ENCODE results near the gene WAS. TPM values are rescaled to one million over a fixed set of nuclear protein-coding genes. Genes with fewer than 3 reads are reported as not detected.
A peak's percentile ranks its signal among the peaks of the same experiment; 100 is the strongest.
"Not testable (repeated sequence)": the region's sequence is repeated elsewhere in the genome, so short reads cannot be mapped to it uniquely, and the experiment has no call there.

The WAS gene
- total RNA-seq, 1 donor: 52.0 TPM

DNA sequence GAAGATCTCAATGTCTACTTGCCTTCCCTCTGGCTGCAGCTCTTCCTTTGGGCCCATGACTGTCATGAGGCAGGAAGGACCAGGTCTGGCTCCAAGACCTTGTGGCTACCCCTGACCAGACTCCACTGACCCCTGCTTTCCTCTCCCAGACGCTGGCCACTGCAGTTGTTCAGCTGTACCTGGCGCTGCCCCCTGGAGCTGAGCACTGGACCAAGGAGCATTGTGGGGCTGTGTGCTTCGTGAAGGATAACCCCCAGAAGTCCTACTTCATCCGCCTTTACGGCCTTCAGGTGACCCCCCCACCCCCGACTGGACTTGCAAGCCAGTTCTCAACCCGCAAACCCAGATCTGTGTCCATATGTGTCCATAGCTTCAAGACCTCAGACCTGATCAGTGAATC lies 535 bp downstream of the WAS start:
- no peak for DNase-seq (ENCODE audit: low read depth in 2 of 3, low spot score in 2 of 3)

DNA sequence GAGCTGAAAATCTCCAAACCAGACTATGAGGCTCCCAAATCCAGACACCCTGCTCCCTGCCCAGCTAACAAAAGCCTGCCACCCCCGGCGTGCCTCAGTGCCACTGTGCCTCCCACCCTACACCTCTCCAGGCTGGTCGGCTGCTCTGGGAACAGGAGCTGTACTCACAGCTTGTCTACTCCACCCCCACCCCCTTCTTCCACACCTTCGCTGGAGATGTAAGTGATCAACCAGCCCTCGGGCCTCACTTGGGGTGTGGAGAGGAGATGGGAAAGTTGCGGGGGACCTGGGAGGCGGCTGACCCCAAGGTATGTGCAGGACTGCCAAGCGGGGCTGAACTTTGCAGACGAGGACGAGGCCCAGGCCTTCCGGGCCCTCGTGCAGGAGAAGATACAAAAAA lies 1.8 kb downstream of the WAS start:
- DNase-seq (ENCODE audit: low read depth in 2 of 3, low spot score in 2 of 3): no peak

DNA sequence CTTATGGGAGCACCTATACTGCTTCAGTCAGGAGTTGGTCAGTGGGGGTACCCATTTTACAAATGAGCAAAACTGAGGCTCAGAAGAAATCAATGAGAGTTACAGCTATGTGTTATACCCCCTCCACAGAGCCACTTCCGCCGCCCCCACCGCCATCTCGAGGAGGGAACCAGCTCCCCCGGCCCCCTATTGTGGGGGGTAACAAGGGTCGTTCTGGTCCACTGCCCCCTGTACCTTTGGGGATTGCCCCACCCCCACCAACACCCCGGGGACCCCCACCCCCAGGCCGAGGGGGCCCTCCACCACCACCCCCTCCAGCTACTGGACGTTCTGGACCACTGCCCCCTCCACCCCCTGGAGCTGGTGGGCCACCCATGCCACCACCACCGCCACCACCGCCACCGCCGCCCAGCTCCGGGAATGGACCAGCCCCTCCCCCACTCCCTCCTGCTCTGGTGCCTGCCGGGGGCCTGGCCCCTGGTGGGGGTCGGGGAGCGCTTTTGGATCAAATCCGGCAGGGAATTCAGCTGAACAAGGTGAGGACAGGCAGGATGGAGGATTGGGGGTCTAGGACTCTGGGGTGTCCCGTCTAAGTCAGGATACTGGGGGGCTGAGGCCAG lies 5.0 kb downstream of the WAS start:
- DNase-seq (ENCODE audit: low read depth in 2 of 3, low spot score in 2 of 3): no peak

DNA sequence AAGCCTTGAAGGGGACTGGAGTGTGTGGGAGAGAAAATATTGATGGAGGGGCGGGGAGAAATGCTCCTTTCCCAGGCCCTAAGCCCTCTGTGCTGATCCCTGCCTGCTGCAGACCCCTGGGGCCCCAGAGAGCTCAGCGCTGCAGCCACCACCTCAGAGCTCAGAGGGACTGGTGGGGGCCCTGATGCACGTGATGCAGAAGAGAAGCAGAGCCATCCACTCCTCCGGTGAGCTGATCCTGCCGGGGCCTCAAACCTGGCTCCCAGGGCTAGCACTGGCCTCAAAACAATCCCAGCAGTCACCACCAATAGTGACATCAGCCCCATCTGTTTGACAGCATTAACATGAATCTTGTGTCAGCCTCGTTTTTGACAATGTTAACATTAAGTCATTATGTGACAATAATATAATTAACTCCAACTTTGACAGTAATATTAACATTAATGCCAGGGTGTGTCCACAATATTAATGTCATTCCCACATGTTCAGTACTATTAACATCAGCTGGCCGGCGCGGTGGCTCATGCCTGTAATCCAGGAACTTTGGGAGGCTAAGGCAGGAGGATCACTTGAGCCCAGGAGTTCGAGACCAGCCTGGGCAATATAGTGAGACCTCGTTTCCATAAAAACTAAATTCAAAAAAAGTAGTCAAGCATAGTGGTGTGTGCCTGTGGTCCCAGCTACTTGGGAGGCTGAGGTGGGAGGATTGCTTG lies 5.8 kb downstream of the WAS start:
- DNase-seq (ENCODE audit: low read depth in 2 of 3, low spot score in 2 of 3): no peak

DNA sequence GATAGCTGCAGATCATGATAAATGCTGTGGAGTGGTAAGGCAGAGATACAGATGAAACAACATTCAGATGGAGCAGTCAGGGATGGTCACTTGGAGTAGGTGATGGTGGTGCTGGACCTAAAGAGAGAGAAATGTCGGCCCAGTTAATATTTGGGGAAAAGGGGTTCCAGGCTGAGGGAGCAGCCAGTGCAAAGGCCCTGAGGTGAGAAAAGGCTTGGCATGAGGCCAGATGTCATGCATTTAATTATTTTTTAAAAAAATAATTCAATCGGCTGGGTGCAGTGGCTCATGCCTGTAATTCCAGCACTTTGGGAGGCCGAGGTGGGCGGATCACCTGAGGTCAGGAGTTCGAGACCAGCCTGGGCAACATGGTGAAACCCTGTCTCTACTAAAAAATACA lies 8.1 kb downstream of the WAS start:
- DNase-seq (ENCODE audit: low read depth in 2 of 3, low spot score in 2 of 3): not testable (repeated sequence)

DNA sequence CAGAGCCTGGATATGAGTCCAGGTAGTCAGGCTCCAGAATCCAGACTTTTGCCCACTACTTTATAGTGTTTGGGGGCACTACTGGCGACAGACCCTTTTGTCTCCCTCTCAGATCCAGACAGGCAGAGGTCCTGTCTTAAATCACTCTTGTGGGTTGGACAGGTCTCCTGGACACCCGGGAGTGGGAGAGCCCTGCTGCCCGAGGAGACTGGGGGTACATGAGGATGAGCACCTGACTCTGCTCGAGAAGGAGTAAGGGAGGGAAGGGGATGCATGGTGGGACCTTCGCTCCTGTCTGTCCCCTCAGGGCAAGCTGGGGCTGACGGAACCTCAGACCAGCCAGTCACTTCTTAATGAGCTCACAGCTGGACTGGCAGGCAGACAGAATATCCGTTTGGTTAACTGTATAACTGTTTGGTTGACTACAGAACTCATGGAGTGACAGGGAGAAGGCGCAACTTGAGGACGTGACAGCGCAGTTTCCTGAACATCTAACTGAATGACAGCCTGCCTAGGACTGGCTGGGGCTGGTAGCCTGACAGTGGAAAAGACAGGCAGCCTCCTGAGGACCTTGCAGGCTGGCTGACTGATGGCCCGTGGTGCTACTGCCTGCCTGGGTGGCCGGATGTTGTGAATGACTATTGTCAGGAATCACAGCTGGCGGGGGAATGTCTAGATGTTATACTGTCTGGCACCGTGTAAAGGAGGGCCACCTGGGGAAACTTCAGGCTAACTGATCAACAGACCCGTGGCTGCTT lies 11.4 kb downstream of the WAS start:
- DNase-seq (ENCODE audit: low read depth in 2 of 3, low spot score in 2 of 3): no peak

DNA sequence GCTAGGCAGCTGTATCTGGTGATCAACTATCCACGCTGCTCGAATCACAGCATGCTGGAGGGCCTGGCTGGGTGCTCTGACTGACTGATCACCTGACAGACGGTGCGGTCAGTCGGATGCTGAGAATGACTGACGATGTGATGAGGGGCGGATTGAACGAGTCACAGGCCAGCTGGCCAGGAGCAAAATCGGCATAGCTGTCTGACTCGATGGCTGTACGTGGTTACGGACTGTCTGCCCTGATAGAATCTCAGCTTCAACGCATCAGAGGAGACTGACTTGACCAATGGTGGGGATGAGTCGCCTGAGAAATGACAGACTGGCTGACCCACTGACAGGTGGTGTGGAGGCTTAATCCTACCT lies 11.9 kb downstream of the WAS start:
- no peak for DNase-seq (ENCODE audit: low read depth in 2 of 3, low spot score in 2 of 3)

DNA sequence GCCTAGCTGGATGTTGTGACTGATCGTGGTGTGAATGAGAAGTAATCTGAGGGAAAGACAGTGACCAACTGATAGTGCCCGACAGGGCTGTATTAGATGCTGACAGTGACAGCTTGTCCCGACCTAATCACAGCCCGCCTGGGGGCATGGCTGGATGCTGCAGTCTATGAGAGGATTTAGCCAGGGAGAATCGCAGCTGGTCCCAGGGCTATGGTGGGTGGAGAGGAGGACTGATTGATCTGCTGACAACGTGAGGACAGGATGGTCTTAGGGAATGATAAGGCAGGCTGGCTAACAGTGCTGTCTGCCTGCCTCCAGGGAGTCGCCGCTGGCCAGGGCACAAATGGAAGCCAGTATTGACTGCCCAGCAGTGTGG lies 12.3 kb downstream of the WAS start:
- DNase-seq (ENCODE audit: low read depth in 2 of 3, low spot score in 2 of 3): no peak

DNA sequence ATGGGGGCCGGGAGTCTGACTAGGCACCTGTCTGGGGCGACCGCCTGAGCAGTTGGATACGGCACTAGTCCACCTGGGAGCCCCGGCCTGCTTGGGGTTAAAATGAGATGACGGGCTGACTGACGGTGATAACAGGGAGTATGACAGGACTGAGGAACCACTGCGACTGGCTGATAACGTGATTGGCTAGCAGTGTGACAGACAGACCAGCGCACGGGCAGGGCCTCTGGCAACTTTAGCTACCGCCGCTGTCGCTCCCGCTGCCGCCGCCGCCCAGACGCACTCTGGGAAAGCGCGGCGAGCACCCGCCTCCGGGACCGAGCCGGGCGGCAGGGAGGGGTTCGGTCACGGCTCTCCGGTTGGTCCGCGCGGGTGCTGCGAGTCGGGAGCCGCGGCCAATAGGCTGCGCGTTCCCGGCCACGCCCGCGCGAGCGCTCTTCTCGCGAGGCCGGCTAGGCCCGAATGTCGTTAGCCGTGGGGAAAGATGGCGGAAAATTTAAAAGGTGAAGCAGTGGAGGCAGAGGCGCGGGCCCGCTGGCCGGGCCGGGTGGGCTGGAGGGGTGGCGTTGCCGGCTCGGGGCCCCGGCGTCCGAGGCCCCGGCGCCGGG lies 12.8 kb downstream of the WAS start, which contains the start of gene SUV39H1:
Gene SUV39H1 (plus strand): TSS at position 434 of the 608 bp plus-strand sequence. CDS start 51 bp downstream, at position 485.
- DNase-seq (ENCODE audit: low read depth in 2 of 3, low spot score in 2 of 3): peak; percentile 63 to 90 (median 86)

DNA sequence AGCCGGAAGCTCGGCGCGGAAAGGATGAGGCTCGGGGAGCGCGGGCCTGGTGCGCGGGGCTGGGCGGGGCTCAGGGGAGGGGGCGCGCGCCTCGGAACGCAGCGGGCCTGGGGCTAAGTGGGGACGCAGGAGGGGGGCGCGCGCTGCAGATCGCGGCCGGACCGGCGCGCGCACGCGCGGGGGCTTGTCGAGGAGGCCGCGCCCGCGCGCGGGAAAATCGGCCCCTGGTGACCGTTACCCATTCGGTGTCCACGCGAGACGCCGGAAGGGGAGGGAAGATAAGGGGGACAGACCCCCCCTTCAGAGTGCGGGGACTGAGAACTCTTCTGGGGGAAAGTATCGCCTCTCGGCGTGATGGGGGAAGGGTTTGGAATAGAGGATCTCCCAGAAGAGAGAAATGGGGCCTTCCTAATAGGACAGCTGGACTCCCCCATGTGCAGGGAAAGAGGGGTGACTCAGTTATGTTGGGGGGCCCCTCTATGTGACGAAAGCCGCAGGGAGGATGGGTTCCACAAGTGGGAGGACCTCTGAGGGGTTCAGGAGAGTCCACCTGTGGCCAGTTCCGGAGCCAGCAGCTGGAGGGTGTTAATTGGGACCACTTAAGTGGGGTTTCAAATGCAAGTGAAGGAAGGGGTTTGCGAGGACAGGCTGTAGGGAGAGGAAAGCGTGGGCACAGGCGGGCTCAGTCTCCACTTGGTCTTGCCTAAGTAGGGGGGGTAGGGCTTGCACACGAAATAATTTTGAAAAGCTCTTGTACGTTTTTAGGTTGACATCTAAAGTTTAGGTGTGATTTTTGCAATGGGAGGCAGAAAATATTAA lies 13.5 kb downstream of the WAS start:
- peak in 2 of 3 donors; percentile 33 to 41 for DNase-seq (ENCODE audit: low read depth in 2 of 3, low spot score in 2 of 3)

DNA sequence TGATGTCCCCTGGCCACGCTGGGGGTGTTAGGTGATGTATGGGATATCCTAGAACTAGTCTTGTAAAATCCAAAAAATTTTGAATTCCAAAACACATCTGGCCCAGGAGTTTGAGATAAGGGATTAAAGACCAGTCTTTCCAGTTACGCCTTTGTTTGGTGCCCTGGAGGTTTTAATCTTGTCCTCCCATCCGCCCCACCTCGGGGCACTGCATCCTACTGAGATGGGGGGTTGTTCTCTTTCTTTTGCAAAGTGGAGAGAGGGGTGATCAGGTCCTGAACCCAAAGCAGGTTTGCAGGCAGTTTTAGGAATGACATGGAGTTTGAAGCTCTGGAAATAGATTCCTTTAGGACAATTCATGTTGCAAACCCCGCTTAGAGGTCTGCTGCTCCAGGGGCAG lies 14.7 kb downstream of the WAS start:
- DNase-seq (ENCODE audit: low read depth in 2 of 3, low spot score in 2 of 3): no peak

DNA sequence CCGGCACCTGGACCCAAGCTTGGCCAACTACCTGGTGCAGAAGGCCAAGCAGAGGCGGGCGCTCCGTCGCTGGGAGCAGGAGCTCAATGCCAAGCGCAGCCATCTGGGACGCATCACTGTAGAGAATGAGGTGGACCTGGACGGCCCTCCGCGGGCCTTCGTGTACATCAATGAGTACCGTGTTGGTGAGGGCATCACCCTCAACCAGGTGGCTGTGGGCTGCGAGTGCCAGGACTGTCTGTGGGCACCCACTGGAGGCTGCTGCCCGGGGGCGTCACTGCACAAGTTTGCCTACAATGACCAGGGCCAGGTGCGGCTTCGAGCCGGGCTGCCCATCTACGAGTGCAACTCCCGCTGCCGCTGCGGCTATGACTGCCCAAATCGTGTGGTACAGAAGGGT lies 16.6 kb downstream of the WAS start:
- no peak for DNase-seq (ENCODE audit: low read depth in 2 of 3, low spot score in 2 of 3)

DNA sequence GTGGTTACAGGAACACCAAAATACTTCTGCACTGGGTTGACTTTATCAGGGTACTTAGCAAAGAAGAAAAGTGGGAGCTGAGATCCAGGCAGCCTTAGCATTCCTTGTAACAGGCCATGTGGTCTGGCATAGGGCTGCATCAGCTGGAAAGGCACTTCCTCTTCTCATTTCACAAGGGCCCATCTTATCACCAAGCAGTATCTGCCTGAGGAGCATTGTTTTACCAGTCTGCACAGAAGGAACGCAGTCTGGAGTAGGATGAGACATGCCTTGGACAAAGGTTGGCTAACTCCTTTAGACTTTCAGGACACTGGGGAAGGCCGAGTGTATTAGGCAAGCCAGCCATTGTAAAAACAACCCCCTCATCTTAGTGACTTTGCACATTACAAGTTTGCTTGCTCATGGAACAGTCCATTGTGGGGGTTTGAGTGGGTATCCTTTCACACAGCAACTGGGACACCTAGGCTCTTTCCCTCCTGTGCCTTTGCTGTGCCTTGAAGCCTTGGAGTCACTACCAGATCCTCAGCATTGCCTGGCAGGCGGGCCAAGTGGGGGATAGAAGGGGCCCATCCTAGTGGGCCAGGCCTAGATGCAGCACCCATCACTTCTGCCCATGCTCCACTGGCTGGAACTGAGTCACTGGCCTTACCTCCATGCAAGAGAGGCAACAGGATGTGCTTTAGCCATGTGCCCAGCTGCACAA lies 17.5 kb downstream of the WAS start:
- DNase-seq (ENCODE audit: low read depth in 2 of 3, low spot score in 2 of 3): no peak

DNA sequence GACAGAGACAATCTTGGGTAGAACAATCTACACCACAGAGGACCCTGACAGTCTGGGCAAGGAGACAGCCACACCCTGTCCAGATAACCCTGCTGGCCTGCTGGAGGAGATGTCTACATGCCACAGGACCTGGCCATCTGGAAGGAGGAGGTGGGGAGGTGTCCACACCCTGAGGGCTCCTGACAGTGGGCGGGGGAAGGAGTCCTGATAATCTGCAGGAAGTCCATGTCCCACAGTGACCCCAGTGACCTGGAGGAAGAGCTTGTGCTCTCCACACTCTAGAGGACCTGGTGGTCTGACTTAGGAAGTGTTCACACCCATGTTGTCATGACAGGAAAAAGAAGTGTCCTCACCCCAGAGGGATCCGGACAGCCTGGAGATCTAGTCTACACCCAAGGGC lies 18.4 kb downstream of the WAS start:
- DNase-seq (ENCODE audit: low read depth in 2 of 3, low spot score in 2 of 3): no peak

DNA sequence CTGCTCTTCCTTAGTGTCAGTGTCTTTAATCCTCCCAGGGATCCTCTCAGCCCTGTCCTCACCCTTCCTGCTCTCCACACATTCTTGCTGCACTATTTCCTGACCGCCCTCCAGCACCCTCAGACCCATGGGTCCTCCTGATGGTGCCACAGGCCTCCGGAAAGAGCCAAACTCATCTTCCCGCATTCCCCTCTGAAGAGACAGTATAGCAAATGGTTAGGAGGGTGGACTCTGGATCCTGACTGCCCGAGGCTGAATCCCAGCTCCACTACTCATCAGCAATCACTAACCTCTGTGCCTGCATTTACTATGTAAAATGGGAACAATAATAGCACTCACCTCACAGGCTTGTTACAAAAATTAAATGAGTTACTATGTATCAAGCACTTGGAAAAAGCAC lies 19.1 kb downstream of the WAS start:
- DNase-seq (ENCODE audit: low read depth in 2 of 3, low spot score in 2 of 3): no peak

DNA sequence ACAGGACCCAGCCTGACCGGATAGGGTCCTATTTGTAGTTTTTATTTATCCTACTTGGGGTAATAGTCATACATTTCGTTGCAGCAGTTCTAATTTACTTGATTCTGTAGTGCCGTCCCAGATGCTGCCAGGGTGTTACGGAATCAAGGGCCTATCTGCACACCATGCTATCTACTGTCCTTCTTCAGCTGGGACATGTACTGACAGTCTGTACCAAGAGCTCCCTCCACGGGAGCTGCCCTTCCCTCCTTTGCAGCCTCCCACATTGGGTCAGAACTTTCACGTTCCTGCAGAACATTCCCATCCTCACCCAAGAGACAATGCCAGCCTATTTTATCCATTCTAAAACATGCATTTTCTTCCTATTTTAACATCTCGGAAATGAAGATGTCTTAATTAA lies 19.6 kb downstream of the WAS start:
- no peak for DNase-seq (ENCODE audit: low read depth in 2 of 3, low spot score in 2 of 3)

DNA sequence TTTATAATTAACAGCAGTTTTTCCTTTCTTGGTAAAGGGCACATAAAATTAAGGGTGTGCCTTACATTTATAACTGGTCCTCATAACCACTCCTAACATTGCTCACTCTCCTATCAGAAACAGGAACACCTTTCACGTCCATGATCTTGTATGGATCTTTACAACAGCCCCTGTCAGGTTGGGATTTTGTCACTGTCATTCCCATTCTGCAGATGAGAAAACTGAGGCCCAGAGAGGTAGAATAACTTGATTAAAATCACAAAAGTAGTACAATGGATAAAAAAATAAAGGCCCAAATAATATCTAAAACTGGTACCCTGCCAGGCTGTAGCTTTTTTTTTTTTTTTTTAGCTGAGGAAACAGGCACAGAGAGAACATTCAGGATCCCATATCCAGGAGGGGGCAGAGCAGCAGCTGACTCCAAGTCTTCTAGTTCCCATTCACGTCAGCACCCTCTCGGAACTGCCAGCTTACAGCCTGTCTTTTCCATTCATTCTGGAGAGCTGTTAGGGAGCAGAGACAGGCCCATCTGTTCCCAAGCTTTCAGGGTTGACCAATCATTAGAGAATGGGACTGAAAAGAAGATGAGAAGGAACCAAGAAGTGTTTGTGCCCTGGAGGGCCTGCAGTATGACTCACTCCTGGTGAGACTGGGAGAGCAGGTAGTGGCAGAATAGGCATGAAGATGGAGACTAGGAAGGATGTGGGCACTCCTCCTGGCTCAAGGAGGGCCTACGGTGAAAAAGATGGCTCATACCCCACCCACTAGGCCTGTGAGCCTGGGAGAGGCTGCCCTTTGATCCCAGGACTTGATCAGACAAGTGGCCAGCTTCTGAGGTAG lies 20.3 kb downstream of the WAS start:
- no peak for DNase-seq (ENCODE audit: low read depth in 2 of 3, low spot score in 2 of 3)

DNA sequence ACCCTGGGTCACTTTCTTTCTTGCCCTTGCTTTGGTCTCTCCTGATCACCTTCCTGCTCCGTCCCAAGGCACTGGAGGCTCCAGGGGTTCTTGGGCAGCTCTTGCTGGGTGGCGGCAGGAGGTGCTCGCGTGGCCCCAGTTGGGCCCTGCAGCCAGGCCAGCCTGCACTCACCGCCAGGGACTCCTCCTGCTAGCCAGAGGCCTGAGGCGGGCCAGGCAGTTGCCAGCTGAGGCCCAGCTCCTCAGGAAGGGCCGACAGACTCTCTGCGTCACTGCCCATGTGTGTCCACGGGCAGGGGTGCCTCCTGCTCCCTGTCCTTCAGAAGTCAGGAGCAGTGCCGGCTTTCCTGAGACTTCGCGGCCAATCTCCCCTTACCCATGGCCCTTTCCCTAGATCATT lies 22.3 kb downstream of the WAS start:
- no peak for DNase-seq (ENCODE audit: low read depth in 2 of 3, low spot score in 2 of 3)

DNA sequence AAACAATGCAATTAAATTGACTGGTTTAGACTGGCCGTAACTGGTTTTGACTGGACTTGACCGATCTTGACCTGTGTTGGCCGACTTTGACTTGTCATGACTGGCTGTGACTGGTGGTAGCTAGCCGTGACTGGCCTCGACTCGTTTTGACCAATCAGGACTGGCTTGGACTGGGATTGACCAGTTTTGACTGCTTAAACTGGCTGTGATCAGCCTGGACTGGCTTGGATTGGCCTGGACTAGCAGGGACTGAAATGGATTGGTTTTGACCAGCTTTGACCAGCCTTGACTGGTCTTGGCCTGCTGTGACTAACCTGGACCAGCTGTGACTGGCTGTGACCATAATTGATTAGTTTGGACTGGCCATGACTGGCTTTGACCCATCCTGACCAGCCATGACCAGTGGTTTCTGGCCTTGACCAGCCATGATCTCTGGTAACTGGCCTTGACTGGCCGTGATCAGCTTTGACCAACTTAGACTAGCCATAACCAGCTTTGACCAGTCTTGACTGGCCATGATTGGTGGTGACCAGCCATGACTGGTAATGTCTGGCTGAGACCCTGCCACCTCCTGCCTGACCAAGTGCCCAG lies 26.0 kb downstream of the WAS start:
- no peak for DNase-seq (ENCODE audit: low read depth in 2 of 3, low spot score in 2 of 3)
